ENCODE data around the gene BYSL. TPM values are rescaled to one million over a fixed set of nuclear protein-coding genes. Genes with fewer than 3 reads are reported as not detected.

Gene BYSL
- total RNA-seq, 1 donor from 2014 or later: 11.5 TPM

DNA sequence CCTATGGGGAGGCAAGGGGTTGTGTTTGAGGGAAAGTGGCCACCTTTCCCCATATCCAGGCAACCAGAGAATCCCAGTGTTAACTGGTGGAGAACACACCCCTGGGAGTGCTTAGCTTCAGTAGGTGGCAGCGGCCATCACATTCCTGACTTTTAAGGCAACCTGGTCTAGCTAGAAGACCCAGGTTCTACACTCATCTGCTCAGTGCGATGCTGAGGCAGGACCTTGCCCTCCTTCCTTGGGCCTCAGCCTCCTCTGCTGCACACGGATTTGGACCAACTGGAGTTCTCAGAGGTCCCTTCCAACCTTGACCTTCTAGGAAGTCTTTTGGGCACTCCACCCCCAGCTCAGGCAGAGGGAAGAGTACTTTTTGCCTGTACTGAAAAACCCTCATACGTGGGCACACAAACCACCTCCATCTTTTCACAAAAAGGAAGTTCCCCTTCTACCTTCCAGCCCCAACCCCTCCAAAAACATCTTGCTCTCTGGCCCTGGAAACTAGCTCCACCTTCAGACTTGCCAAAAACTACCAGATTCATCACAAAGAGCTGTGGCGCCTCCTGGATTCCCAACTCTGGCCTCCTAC lies 17.4 kb downstream of the BYSL start:
- H3K79me2 ChIP-seq (ENCODE audit: low read depth): no peaks in the 10 kb centered on the region
- no peak overlapping the region for H3K9ac ChIP-seq
- H4K20me1 ChIP-seq (ENCODE audit: low read depth): peaks cover 24% of the 10 kb centered on the region

DNA sequence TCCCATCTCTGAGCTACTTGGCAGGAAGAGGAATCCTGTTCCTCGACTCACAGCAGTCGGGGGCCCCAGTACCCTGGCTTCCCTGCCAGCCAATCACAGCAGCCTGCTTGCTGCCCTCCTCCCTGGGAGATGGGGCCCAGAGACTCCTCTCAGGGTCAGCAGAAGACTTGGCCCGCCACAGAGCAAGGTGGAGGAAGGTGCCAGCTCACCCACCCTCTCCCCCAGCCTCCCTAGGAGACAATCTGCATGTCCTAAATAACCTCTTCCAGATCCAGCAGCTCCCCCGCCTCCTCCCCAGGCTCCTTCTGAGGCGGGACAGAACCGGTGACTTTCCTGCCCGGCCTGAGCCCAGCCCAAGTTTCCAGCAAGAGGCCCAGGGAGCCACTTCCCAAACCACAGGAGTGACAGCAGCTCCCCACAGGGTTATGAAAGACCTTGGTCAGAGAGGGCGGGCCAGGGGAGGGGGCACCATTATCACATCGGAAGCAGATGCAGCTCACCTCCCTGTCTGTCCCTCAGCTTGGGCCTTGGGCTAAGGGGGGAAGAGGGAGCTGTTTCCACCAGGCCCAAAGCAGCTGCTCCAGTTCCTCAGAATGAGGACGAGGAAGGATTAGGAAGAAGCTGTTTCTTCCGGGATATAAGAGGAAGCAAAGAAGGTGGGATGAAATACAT lies 18.0 kb downstream of the BYSL start:
- Histone ChIP-seq H3K9me3 (ENCODE audit: low read depth) (no peaks in the 10 kb centered on the region), H3K27me3 (peaks cover 9% of the 10 kb centered on the region), H3K4me3 (peak overlapping the region; percentile 69), H3K9ac (no peak overlapping the region), H3K4me2 (peak overlapping the region; percentile 96), H2AFZ (replicated peaks) (peak overlapping the region; percentile 46), H3K27ac (no peak overlapping the region), H3F3A (ENCODE audit: low read depth) (peaks cover 58% of the 10 kb centered on the region), H3K36me3 (no peaks in the 10 kb centered on the region), H4K20me1 (ENCODE audit: low read depth) (peaks cover 24% of the 10 kb centered on the region), H3K4me1 (peaks cover 27% of the 10 kb centered on the region), H3K79me2 (ENCODE audit: low read depth) (no peaks in the 10 kb centered on the region)
- Mint-ChIP-seq H3K27me3 (ENCODE audit: insufficient read depth, low read depth) (peaks cover 12% of the 10 kb centered on the region), H3K27ac (no peak overlapping the region), H3K9me3 (no peaks in the 10 kb centered on the region), H3K36me3 (no peaks in the 10 kb centered on the region), H3K4me3 (peak overlapping the region; percentile 90), H3K4me1 (peaks cover 29% of the 10 kb centered on the region)
- TF ChIP-seq EZH2phosphoT487 (IDR thresholded peaks at IDR 0.05) (no peak), EZH2 (IDR thresholded peaks at IDR 0.05) (no peak)
- TF ChIP-seq, protein P1, sequence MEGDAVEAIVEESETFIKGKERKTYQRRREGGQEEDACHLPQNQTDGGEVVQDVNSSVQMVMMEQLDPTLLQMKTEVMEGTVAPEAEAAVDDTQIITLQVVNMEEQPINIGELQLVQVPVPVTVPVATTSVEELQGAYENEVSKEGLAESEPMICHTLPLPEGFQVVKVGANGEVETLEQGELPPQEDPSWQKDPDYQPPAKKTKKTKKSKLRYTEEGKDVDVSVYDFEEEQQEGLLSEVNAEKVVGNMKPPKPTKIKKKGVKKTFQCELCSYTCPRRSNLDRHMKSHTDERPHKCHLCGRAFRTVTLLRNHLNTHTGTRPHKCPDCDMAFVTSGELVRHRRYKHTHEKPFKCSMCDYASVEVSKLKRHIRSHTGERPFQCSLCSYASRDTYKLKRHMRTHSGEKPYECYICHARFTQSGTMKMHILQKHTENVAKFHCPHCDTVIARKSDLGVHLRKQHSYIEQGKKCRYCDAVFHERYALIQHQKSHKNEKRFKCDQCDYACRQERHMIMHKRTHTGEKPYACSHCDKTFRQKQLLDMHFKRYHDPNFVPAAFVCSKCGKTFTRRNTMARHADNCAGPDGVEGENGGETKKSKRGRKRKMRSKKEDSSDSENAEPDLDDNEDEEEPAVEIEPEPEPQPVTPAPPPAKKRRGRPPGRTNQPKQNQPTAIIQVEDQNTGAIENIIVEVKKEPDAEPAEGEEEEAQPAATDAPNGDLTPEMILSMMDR (IDR thresholded peaks at IDR 0.05): no peak
- peak; percentile 50 for DNase-seq (ENCODE audit: low spot score)

More for the DNA sequence above, 17.4 kb downstream of the BYSL start:
- Histone ChIP-seq H3K9me3 (ENCODE audit: low read depth) (no peaks in the 10 kb centered on the region), H2AFZ (replicated peaks) (no peak overlapping the region), H3K27ac (no peak overlapping the region), H3F3A (ENCODE audit: low read depth) (peaks cover 63% of the 10 kb centered on the region), H3K27me3 (peaks cover 9% of the 10 kb centered on the region), H3K36me3 (no peaks in the 10 kb centered on the region), H3K4me2 (peak overlapping the region; percentile 96), H3K4me3 (peak overlapping the region; percentile 69), H3K4me1 (peaks cover 27% of the 10 kb centered on the region)
- Mint-ChIP-seq H3K36me3 (no peaks in the 10 kb centered on the region), H3K9me3 (no peaks in the 10 kb centered on the region), H3K27me3 (ENCODE audit: insufficient read depth, low read depth) (peaks cover 12% of the 10 kb centered on the region), H3K4me1 (peaks cover 29% of the 10 kb centered on the region), H3K4me3 (peak overlapping the region; percentile 14), H3K27ac (no peak overlapping the region)
- TF ChIP-seq EZH2phosphoT487 (IDR thresholded peaks at IDR 0.05) (no peak), EZH2 (IDR thresholded peaks at IDR 0.05) (no peak)
- TF ChIP-seq, protein P1 (IDR thresholded peaks at IDR 0.05): no peak
- DNase-seq (ENCODE audit: low spot score): peak; percentile 9

DNA sequence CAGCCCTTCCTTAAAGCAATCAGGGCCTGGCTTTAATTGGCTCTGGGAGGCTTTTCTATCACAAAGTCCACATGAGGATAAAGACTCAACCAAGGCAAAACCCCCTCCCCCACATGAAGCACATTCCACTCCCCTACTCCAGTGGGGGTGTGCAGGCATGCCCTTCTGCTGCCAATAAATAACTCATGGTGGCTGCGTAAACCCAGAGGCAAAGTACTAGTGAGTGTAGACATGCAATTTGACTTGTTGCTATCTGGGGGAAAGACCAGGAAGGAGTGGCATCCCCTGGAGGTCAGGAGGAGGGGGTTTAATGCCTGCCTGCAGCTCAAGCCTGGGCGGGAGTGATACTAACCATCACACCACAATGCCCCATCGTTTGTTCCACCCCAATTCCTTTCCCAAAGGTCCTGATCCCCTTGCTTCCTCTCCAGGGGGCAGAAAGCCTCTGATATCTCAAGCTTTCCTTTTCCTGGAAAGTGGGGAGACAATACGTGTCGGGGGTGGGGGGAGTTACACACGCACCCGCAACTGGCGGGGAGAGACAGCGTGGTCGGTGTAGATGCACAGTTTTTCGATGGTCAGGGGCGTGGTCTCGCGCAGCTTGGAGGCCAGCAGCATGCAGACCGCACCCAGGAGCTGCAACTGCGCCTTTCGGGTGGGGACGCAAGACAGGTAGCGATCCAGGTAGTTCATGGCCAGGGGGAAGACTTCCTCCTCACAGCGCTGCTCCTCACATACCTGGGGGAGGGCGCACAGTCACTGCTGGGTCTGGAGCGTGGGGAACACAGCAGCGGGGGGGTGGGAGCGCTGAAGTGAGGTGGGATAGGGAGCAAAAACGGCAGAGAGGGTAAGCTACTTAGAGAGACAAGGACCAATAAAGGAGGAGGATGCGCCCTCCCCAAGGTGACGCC lies 18.8 kb downstream of the BYSL start:
- TF ChIP-seq EZH2 (IDR thresholded peaks at IDR 0.05) (no peak), EZH2phosphoT487 (IDR thresholded peaks at IDR 0.05) (no peak)
- TF ChIP-seq, protein P1 (IDR thresholded peaks at IDR 0.05): no peak
- H3K79me2 ChIP-seq (ENCODE audit: low read depth): no peaks in the 10 kb centered on the region
- H3K27me3 ChIP-seq: peaks cover 9% of the 10 kb centered on the region
- no peaks in the 10 kb centered on the region for H3K9me3 Mint-ChIP-seq
- peak overlapping the region; percentile 46 for H2AFZ ChIP-seq (replicated peaks)
- peak overlapping the region; percentile 90 for H3K4me3 Mint-ChIP-seq
- H3K9me3 ChIP-seq (ENCODE audit: low read depth): no peaks in the 10 kb centered on the region
- H3K4me2 ChIP-seq: peak overlapping the region; percentile 96
- H3K4me3 ChIP-seq: peak overlapping the region; percentile 69
- H3K27me3 Mint-ChIP-seq (ENCODE audit: insufficient read depth, low read depth): peaks cover 12% of the 10 kb centered on the region
- no peaks in the 10 kb centered on the region for H3K36me3 Mint-ChIP-seq
- no peaks in the 10 kb centered on the region for H3K36me3 ChIP-seq
- H3F3A ChIP-seq (ENCODE audit: low read depth): peaks cover 50% of the 10 kb centered on the region
- peak overlapping the region; percentile 72 for H3K27ac Mint-ChIP-seq
- peaks cover 24% of the 10 kb centered on the region for H4K20me1 ChIP-seq (ENCODE audit: low read depth)
- H3K9ac ChIP-seq: no peak overlapping the region
- DNase-seq (ENCODE audit: low spot score): peak; percentile 52
- peaks cover 29% of the 10 kb centered on the region for H3K4me1 Mint-ChIP-seq
- no peak overlapping the region for H3K27ac ChIP-seq
- H3K4me1 ChIP-seq: peaks cover 27% of the 10 kb centered on the region
